Sigmoid colon (tissue), 7 donors: ENCODE data around the gene GJD3. TPM values are rescaled to one million over a fixed set of nuclear protein-coding genes. Genes with fewer than 3 reads are reported as not detected.
"Not testable (repeated sequence)": the region's sequence is repeated elsewhere in the genome, so short reads cannot be mapped to it uniquely, and the experiment has no call there.

Experiments
- DNase-seq: peaks from one replicate; pipeline ENCODE4 v3.0.0-alpha.2; 2019
- H3K27ac ChIP-seq, 4 donors: fragments of 200-600 bp; sonication (generic); one replicate each; pipeline ENCODE4 v1.5.1; 2016 to 2019; ENCODE audit warnings: mild to moderate bottlenecking in 1 of 4
- H3K27me3 ChIP-seq, 3 donors: fragments of 200-600 bp; sonication (generic); one replicate each; pipeline ENCODE4 v1.5.1; 2019; ENCODE audit warnings: mild to moderate bottlenecking in 1 of 3
- H3K36me3 ChIP-seq, 4 donors: fragments of 200-600 bp; sonication (generic); one replicate each; pipeline ENCODE4 v1.5.1; 2016 to 2019
- H3K4me1 ChIP-seq, 4 donors: fragments of 200-600 bp; sonication (generic); one replicate each; pipeline ENCODE4 v1.5.1; 2017 to 2019
- H3K4me3 ChIP-seq, 4 donors: fragments of 200-600 bp; sonication (generic); one replicate each; pipeline ENCODE4 v1.5.1; 2017 to 2019; ENCODE audit warnings: mild to moderate bottlenecking in 2 of 4, moderate library complexity in 1 of 4
- H3K9me3 ChIP-seq, 4 donors: fragments of 200-600 bp in 3 of 4; sonication (generic) in 3 of 4; one replicate each; pipeline versions ENCODE4 v1.5.1 to v1.6.1; 2013 to 2019
- CTCF ChIP-seq, 4 experiments: fragments of 450-650 bp in 3 of 4; fragments of 200-600 bp in 1 of 4; IDR thresholded peaks; one replicate each; pipeline ENCODE4 v1.5.1; 2016 to 2019; ENCODE audit warnings: antibody characterized with exemption in 4 of 4, mild to moderate bottlenecking in 3 of 4, moderate library complexity in 2 of 4
- EP300 ChIP-seq, 4 donors: sonication (generic); formaldehyde crosslinking; IDR thresholded peaks; one replicate each; pipeline ENCODE4 v1.6.1; 2017; ENCODE audit warnings: antibody characterized with exemption in 4 of 4
- POLR2A ChIP-seq, 2 donors: fragments of 450-650 bp; IDR thresholded peaks; one replicate each; pipeline ENCODE4 v1.6.1; 2016; ENCODE audit warnings: antibody characterized with exemption in 2 of 2, mild to moderate bottlenecking in 2 of 2, moderate library complexity in 2 of 2
- POLR2AphosphoS5 ChIP-seq, 4 donors: sonication (generic); formaldehyde crosslinking; IDR thresholded peaks; one replicate each; pipeline ENCODE4 v1.6.1; 2017; ENCODE audit warnings: antibody characterized with exemption in 4 of 4
- WGBS, 2 donors: extraction: QIAGEN DNeasy Blood & Tissue Kit; methylation state at CpG; one replicate each; pipeline ENCODE4 v1.1.7; 2013; 5-methylcytosine and 5-hydroxymethylcytosine counted together
- intact Hi-C: fragments of 100-400 bp; cut with DNase I; formaldehyde crosslinking; loops from one replicate; pipeline ENCODE4 v1.15.1; 2023
- polyA plus RNA-seq, 3 donors: library from polyadenylated mRNA; stranded (reverse); fragments of 200-250 nt; gene quantifications; one replicate each; pipeline ENCODE4 v1.2.3, GENCODE V29; 2013
- total RNA-seq, 4 donors: library from RNA; depleted of rRNA; stranded (reverse); fragments of >200 nt; gene quantifications; one replicate each; pipeline ENCODE4 v1.1.0, GENCODE V29; 2016
- donor health status: healthy with polysubstance abuse.
- donor health status: Bipolar disorder and iron deficiency.
- donor health status: healthy.

GJD3 gene
- total and polyA plus RNA-seq, 7 donors: 0.49 to 2.1 (median 0.64) TPM; not detected in 4

- Histone ChIP-seq H3K36me3 (no peaks in the 10 kb centered on the region), H3K4me1 (no peaks in the 10 kb centered on the region), H3K27me3 (no peaks in the 10 kb centered on the region), H3K27ac (no peak overlapping the region), H3K9me3 (no peaks in the 10 kb centered on the region), H3K4me3 (no peak overlapping the region)
- no peak for DNase-seq
- TF ChIP-seq POLR2AphosphoS5 (IDR thresholded peaks at IDR 0.05) (no peak), EP300 (IDR thresholded peaks at IDR 0.05) (no peak), CTCF (IDR thresholded peaks at IDR 0.05) (no peak), POLR2A (IDR thresholded peaks at IDR 0.05) (no peak)
- 96 to 97% methylated on average over 3 of the region's 3 CpGs for WGBS, 2 donors
- intact Hi-C loops: no loop called here
Observed at GRCh38 chr17:40407460-40407859, 42.9 kb upstream of the GJD3 start.

GRCh38 chr17:40404003-40404402 is 39.5 kb upstream of the GJD3 start:
- WGBS, 2 donors: 82 to 86% methylated on average over 3 of the region's 3 CpGs
- Histone ChIP-seq H3K4me1 (no peaks in the 10 kb centered on the region), H3K9me3 (no peaks in the 10 kb centered on the region), H3K4me3 (no peak overlapping the region), H3K27ac (no peak overlapping the region), H3K27me3 (no peaks in the 10 kb centered on the region), H3K36me3 (no peaks in the 10 kb centered on the region)
- TF ChIP-seq POLR2A (IDR thresholded peaks at IDR 0.05) (no peak), EP300 (IDR thresholded peaks at IDR 0.05) (no peak), POLR2AphosphoS5 (IDR thresholded peaks at IDR 0.05) (no peak), CTCF (IDR thresholded peaks at IDR 0.05) (no peak)
- intact Hi-C loops: no loop called here
- DNase-seq: no peak

- 72 to 91% methylated on average over 1 of the region's 1 CpG for WGBS, 2 donors
- H3K9me3 ChIP-seq: no peaks in the 10 kb centered on the region
- no peak overlapping the region for H3K27ac ChIP-seq
- no peaks in the 10 kb centered on the region for H3K4me1 ChIP-seq
- no peak overlapping the region for H3K4me3 ChIP-seq
- no peak for DNase-seq
- no peak for TF ChIP-seq CTCF (IDR thresholded peaks at IDR 0.05)
- no peak for TF ChIP-seq POLR2A (IDR thresholded peaks at IDR 0.05)
- TF ChIP-seq EP300 (IDR thresholded peaks at IDR 0.05): no peak
- no peak for TF ChIP-seq POLR2AphosphoS5 (IDR thresholded peaks at IDR 0.05)
- no peaks in the 10 kb centered on the region for H3K36me3 ChIP-seq
- H3K27me3 ChIP-seq: no peaks in the 10 kb centered on the region
- intact Hi-C loops: no loop called here
Observed at GRCh38 chr17:40402668-40403067, 38.1 kb upstream of the GJD3 start.

GRCh38 chr17:40399185-40399584 is 34.6 kb upstream of the GJD3 start:
- intact Hi-C loops: loop anchor here (1.0 to 5.0 kb wide), 3 partner anchors 37 to 161 kb away; partner anchors contain the start of gene GJD3
- WGBS, 2 donors: 48 to 67% methylated on average over 4 of the region's 4 CpGs
- H3K9me3 ChIP-seq: no peaks in the 10 kb centered on the region

DNA sequence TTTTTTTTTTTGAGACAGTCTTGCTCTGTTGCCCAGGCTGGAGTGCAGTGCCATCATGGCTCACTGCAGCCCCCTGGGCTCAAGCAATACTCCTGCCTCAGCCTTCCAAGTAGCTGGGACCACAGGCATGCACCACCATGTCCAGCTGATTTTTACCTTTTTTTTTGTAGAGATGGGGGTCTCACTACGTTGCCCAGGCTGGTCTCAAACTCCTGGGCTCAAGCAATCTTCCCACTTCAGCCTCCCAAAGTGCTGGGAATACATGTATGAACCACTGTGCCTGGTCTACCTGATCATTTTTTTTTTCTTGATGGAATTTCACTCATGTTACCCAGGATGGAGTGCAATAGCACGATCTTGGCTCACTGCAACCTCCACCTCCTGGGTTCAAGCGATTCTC is 22.0 kb upstream of the GJD3 start:
- DNase-seq, intact Hi-C loops, H3K27ac ChIP-seq, H3K27me3 ChIP-seq, H3K36me3 ChIP-seq, H3K9me3 ChIP-seq, H3K4me3 ChIP-seq, H3K4me1 ChIP-seq: not testable (repeated sequence)
- 94% methylated on average over 3 of the region's 3 CpGs for WGBS, 2 donors

More at GRCh38 chr17:40399185-40399584, 34.6 kb upstream of the GJD3 start:
- TF ChIP-seq CTCF (IDR thresholded peaks at IDR 0.05): peak; percentile 44 to 60 (median 52)
- no peak for TF ChIP-seq EP300 (IDR thresholded peaks at IDR 0.05)
- no peak overlapping the region for H3K4me3 ChIP-seq
- H3K27me3 ChIP-seq: no peaks in the 10 kb centered on the region
- no peaks in the 10 kb centered on the region for H3K36me3 ChIP-seq
- no peak for DNase-seq
- no peak overlapping the region for H3K27ac ChIP-seq
- no peaks in the 10 kb centered on the region for H3K4me1 ChIP-seq
